GM19099 (cell line): ENCODE results near the gene PLAAT3.

Experiments used
- POLR2A ChIP-seq: IDR thresholded peaks from 3 replicates; pipeline ENCODE4 v1.6.1; 2011; ENCODE audit warnings: low read depth; ENCODE audit not compliant: insufficient read length; ENCODE audit errors: extremely low read depth

PLAAT3 gene

DNA sequence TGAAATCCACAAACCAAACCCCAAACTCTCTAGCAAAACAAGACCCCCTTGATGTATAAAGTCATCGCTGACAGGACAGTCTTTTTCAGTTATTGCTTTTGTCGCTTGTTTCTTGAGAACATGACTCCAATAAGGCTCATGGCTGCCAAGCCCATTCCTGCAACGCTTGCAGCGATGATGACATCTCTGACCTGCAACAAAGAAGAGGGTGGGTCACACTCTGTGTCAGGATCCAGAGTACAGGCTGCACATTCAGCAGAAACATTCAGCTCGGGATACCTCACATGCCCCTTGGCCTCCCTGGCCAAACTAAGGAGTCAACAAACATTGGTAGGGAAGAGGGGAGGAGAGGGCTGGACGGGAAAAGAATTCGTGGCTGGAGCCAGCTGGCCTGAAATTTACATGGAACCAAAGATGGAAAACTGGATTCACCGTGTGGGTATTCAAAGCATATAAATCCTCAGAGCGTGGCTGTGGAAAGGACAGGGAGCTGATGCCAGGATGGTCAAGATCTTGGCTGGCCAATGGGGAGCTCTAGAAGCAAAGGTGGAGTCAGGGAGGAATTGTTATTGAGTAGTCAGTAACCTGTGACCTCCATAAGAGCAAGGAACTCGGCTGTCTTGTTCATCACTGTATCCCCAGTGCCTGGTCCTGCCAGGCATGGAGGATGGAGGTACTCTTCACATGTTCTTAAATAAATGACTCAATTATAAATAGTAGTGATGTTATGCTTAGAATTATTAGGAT lies 39.2 kb downstream of the PLAAT3 start:
- no peak for TF ChIP-seq POLR2A

DNA sequence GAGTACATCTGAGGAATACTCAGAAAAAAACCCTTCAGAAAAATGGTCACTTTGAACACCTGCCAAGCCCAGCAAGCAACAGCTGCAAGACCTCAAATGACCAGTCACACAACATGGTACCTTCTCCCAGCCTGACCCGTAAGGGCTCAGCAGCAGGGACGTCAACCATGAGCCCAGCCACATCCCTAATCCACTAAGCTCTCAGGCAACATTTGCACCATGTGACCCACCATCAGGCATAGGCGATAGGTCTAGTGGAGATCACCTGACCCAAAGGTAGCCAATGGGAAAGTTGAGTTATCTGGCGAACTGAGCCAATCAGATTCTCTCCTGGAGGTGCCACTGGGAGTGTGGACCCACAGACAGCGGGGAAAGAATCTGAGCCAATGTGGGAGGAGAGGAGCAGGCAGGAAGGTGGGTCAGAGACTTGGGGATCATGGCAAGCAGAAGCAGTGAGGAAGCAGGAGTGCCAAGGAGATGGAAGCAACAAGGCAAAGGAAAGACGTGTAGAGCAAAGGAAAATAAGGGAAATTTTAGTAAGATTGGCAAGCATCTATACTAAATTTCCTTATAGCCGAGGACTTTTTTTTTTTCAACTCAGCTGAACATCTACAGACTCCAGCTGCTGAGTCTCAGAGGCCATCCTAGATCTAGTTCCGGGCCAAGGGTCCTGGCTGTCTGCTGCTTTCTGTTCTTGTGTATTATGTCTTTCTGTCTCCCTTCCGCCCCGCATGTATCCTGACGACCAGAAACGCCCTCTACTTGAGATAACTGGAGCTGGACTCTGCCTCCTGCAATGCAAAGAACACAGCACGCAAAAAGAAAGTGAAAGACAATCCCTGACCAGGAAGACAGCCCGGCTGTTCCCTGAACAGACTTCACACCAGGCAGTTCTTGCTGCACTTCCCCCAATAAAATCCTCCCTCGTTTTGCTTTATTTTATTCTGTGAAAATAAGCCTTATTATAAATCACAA lies 40.1 kb downstream of the PLAAT3 start:
- TF ChIP-seq POLR2A = no peak

GRCh38 chr11:63572026-63572688 lies 42.1 kb downstream of the PLAAT3 start:
- TF ChIP-seq POLR2A = no peak

GRCh38 chr11:63569570-63569969 lies 44.7 kb downstream of the PLAAT3 start:
- TF ChIP-seq POLR2A = no peak

DNA sequence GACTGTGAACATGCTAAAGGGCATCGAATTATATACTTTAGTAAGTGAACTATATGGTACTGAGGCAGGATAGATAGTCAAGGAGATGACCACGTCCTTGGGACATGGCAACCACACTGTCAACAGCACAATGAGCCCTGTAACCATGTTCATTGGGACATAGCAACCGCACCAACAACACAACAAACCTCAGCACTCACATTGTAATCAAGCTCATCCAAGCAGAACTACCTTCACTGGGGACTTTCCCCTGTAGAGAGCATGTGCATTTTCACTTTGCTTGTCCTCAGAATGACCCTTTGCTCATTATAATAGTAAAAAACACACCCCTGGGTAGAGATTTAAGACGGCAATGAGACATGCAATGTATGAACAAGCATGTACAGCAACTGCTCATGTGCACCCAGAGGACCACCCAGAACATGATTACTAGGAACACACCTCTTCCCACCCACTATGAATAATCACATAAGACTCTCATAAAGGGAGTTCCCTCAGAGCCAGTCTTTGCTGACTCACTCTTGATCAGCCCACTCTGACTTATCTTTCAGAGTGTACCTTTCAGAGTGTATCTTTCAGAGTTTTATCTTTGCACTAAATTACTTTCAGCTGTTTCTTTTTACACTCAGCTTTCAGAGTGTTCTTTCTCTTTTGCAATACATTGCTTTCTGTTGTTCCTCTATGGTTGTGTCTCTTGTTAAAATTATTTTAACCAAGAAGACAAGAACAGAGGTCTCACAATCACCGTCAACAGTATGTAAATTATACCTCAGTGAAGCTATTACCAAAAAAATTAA lies 47.0 kb downstream of the PLAAT3 start:
- no peak for TF ChIP-seq POLR2A

DNA sequence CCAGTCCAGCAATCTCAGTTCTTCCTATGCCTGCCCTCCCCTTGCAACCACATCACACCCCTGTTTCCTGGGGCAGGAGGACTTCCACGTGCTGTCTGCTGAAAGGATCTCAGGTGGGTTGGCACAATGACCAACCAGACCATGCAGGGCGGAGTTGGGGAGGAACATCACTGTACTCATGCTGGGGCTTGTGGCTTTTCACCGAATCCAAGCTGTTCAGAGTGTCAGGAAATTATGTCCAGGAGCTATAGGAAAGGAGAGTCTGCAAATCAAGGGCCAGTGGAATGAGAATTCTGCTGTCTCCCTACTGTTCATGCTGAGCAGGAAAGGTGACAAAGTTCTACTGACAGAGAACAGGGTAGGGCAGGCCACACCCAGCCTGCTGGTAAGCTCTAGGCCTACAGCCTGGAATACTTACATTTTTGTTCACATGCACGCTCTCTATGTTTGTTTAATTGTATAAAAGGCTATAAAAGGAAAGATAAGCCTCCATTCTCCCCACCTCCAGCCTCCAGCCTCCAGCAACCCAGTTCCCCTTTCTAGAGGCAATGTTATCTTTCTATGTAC lies 49.4 kb downstream of the PLAAT3 start:
- no peak for TF ChIP-seq POLR2A

DNA sequence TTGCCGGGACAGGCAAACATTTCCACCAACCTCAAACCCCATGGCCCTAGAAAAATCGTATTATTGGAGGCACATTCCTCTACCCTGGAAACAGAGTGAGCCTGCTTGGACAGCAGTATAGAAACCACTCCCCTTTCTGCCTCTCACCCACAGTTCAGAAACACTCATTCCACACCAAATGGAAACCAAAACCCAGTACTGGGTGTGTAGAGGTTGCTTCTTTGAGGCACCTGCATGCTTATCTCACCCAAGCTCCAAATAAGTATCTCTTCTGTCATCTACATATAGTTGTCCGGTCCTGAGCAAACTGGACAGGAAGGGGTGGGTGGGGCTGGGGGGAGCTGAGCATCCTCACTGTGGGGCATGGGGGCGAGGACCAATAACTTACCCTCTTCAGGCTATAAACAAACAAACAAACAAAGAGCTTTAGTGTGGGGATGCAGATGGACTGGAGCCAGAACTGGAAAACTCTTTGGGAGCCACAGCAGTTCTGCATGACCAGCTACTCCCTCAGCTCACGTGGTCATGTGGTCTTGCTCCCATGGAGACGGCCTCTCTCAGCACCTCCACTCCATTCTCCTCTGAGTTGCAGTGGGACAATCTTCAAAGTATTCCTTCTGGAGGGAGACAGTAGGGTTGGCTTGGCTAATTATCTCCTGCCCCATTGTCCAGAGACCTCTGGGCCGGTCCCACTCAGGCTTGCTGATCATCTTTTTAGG lies 50.0 kb downstream of the PLAAT3 start:
- no peak for TF ChIP-seq POLR2A

DNA sequence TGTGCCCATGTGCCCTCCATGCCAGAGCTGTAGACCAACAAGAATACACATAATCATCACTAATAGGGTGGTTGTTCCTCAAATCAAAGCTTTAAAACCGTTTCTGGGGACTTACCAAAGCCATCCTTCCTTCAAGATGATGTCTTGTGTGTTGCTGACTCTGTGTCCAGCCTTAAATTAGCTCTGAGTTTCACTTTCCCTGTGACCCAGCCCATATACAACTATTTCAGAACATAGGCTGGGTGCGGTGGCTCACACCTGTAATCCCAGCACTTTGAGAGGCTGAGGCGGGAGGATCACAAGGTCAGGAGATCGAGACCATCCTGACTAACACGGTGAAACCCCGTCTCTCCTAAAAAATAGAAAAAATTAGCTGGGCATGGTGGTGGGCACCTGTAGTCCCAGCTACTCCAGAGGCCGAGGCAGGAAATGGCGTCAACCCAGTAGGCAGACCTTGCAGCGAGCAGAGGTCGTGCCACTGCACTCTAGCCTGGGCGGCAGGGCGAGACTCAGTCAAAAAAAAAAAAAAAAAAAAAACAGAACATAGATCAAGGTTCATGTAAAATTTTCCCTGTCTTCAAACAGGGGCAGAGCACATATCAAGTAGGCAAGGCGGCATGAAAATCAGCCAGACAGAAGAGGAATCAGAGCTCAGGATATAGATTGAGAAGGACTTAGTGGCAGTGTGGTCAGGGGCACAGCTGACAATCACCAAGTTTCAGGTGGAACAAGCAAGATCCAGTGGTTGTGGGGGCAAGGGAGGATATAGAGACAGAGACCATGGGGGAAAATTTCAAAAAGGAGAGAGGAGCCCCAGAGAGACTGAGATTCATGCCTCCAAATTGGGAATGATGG lies 50.8 kb downstream of the PLAAT3 start, which contains the start of gene PLAAT2:
TSS of gene PLAAT2 (minus strand) at position 179 of the 855 bp plus-strand sequence. CDS start at position 124, 55 bp downstream.
- no peak for TF ChIP-seq POLR2A

DNA sequence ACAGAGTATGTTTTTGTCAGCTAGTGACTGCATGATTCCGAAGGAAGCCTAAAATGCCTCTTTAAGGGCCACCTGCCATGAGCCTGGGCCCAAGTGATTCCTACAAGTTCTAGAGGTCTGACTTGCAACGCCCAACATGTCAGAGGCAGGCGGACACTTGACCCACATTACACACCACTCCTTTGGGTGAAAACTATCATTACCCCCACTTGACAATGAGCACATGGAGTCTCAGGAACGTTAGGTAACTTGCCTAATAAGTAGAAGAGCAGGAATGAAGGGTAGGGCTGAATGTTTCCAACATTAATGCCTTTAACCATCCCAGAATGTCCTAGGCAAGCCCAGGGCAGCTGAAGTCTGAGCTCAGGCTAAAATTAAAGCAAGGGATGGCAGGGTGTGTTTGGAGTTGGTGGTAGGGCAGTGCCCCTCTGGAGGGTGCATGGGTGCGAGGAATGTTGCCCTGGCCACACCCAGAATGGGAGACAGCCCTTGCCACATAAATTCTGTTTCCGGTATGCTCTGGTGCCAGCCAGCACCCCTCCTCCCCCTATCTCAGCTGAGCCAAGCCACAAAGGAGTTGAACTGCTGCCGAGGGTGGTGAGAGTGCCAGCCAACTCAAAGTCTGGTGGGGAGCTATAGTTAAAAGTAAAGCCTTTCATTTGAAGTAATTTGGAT lies 53.6 kb downstream of the PLAAT3 start:
- TF ChIP-seq POLR2A = no peak

- TF ChIP-seq POLR2A = no peak
Observed at GRCh38 chr11:63558459-63559157, 55.6 kb downstream of the PLAAT3 start.

- no peak for TF ChIP-seq POLR2A
Observed at GRCh38 chr11:63557570-63557969, 56.7 kb downstream of the PLAAT3 start.
